NCI-H1436 treated with DMSO at 0.1 percent for 48 hours (cell line): ENCODE results near the gene BTG4.

Experiments
- DNase-seq: peaks from one replicate; lab custom pipeline; 2025; lab: John Stamatoyannopoulos, UW

The BTG4 gene

GRCh38 chr11:111490496-111490895 is 21.7 kb downstream of the BTG4 start:
- no peak for DNase-seq

GRCh38 chr11:111483431-111483830 is 28.8 kb downstream of the BTG4 start:
- DNase-seq: no peak

- DNase-seq: no peak
Observed at GRCh38 chr11:111479666-111480065, 32.5 kb downstream of the BTG4 start.

GRCh38 chr11:111477898-111478297 is 34.3 kb downstream of the BTG4 start:
- no peak for DNase-seq

- DNase-seq: no peak
Observed at GRCh38 chr11:111476956-111477355, 35.2 kb downstream of the BTG4 start.

- DNase-seq: no peak
Observed at GRCh38 chr11:111476366-111476765, 35.8 kb downstream of the BTG4 start.

- DNase-seq: no peak
Observed at GRCh38 chr11:111474432-111474831, 37.8 kb downstream of the BTG4 start.

- DNase-seq: no peak
Observed at GRCh38 chr11:111472228-111472627, 40.0 kb downstream of the BTG4 start.

GRCh38 chr11:111469200-111469599 is 43.0 kb downstream of the BTG4 start:
- no peak for DNase-seq

GRCh38 chr11:111466615-111467014 is 45.6 kb downstream of the BTG4 start:
- no peak for DNase-seq

- DNase-seq: no peak
Observed at GRCh38 chr11:111465400-111465799, 46.8 kb downstream of the BTG4 start.

GRCh38 chr11:111463276-111463675 is 48.9 kb downstream of the BTG4 start:
- DNase-seq: no peak

GRCh38 chr11:111462329-111462728 is 49.9 kb downstream of the BTG4 start:
- no peak for DNase-seq

GRCh38 chr11:111461460-111462235 is 50.5 kb downstream of the BTG4 start:
- DNase-seq: no peak

GRCh38 chr11:111460856-111461255 is 51.3 kb downstream of the BTG4 start:
- DNase-seq: no peak

- no peak for DNase-seq
Observed at GRCh38 chr11:111460340-111460739, 51.8 kb downstream of the BTG4 start.

- no peak for DNase-seq
Observed at GRCh38 chr11:111459506-111460270, 52.5 kb downstream of the BTG4 start.

GRCh38 chr11:111457731-111458368 is 54.3 kb downstream of the BTG4 start:
- no peak for DNase-seq

GRCh38 chr11:111456859-111457730 is 55.1 kb downstream of the BTG4 start:
- no peak for DNase-seq

- DNase-seq: no peak
Observed at GRCh38 chr11:111456086-111456858, 55.9 kb downstream of the BTG4 start.
